Astrocyte of the cerebellum (primary cell): ENCODE results near the gene VEGFB.
A peak's percentile ranks its signal among the peaks of the same experiment; 100 is the strongest.

Source experiments
- DNase-seq: peaks from one replicate; pipeline ENCODE4 v3.0.0-alpha.2; 2011; ENCODE audit warnings: low read depth
- H3K4me3 ChIP-seq: 2 replicates; pipeline ENCODE4 v1.5.1; 2011; ENCODE audit warnings: mild to moderate bottlenecking, low read depth, low read length, moderate library complexity
- CTCF ChIP-seq: IDR thresholded peaks from 2 replicates; pipeline ENCODE4 v1.5.1; 2012; ENCODE audit warnings: low read length, low read depth, moderate library complexity, mild to moderate bottlenecking; ENCODE audit errors: missing control alignments
- in situ Hi-C: cut with HindIII; loops from 2 replicates; pipeline ENCODE4 v1.10.0; 2017; ENCODE audit warnings: low sequenced_read_pairs

VEGFB gene

GRCh38 chr11:64268893-64269539 is 34.6 kb downstream of the VEGFB start:
- no peak for DNase-seq
- in situ Hi-C loops = loop anchor here (10.0 kb wide), 1 partner anchor 56 kb away; no protein-coding TSS in a partner anchor
- H3K4me3 ChIP-seq = peak overlapping the region; percentile 62
- TF ChIP-seq CTCF = no peak

GRCh38 chr11:64269540-64270220 is 35.3 kb downstream of the VEGFB start:
- DNase-seq = peak; percentile 100
- peak; percentile 25 for TF ChIP-seq CTCF
- in situ Hi-C loops = loop anchor here (10.0 kb wide), 2 partner anchors 55 to 65 kb away; partner anchors contain the start of gene FERMT3
- H3K4me3 ChIP-seq = peak overlapping the region; percentile 65

- no peak for DNase-seq
- in situ Hi-C loops = loop anchor here (10.0 kb wide), 1 partner anchor 70 kb away; the partner anchor contains the start of gene FERMT3
- no peak overlapping the region for H3K4me3 ChIP-seq
- no peak for TF ChIP-seq CTCF
Observed at GRCh38 chr11:64275031-64275800, 40.8 kb downstream of the VEGFB start.

- DNase-seq = no peak
- no peak for TF ChIP-seq CTCF
- in situ Hi-C loops = loop anchor here (10.0 kb wide), 1 partner anchor 71 kb away; the partner anchor contains the start of gene FERMT3
- H3K4me3 ChIP-seq = no peak overlapping the region
Observed at GRCh38 chr11:64275841-64276240, 41.5 kb downstream of the VEGFB start.

- H3K4me3 ChIP-seq = no peak overlapping the region
- in situ Hi-C loops = loop anchor here (10.0 kb wide), 1 partner anchor 72 kb away; the partner anchor contains the start of gene FERMT3
- TF ChIP-seq CTCF = no peak
- no peak for DNase-seq
Observed at GRCh38 chr11:64276653-64277431, 42.5 kb downstream of the VEGFB start.
